HepG2 (cell line): ENCODE data around the gene GDF11. TPM values are rescaled to one million over a fixed set of nuclear protein-coding genes. Genes with fewer than 3 reads are reported as not detected.
A peak's percentile ranks its signal among the peaks of the same experiment; 100 is the strongest.

ENCODE experiments used
- ATAC-seq: fragments of 200-7000 bp; cut with Tn5 transposase; 3 replicates; pipeline ENCODE4 v1.9.1; 2020; ENCODE audit warnings: mild to moderate bottlenecking, moderate library complexity
- BruUV-seq: library from RNA; stranded (reverse); fragments of 400-500 nt; replicated peaks from 2 replicates; lab custom pipeline; 2021; lab: Mats Ljungman, UMichigan
- CTCF ChIA-PET: fragments of 300-600 bp; formaldehyde crosslinking; extraction: SDS; loops from one replicate; lab custom pipeline; 2021; ENCODE audit warnings: low total read pairs, inconsistent platforms, low intra/inter-chr PET ratio; lab: Yijun Ruan, JAX
- POLR2A ChIA-PET: fragments of 350-600 bp; sonication (Branson Sonifier 250); formaldehyde crosslinking; loops from one replicate; lab custom pipeline; 2020; ENCODE audit warnings: antibody characterized with exemption, inconsistent platforms; lab: Yijun Ruan, JAX
- DNase-seq: peaks from one replicate; pipeline ENCODE4 v3.0.0-alpha.2; 2015; ENCODE audit warnings: low spot score
- FAIRE-seq: peaks from 3 replicates; lab custom pipeline; 2011; peaks lifted over from hg19 to GRCh38; lab: Jason Lieb, UNC
- H2AFZ ChIP-seq: one replicate; pipeline ENCODE4 v1.6.1; 2011; ENCODE audit warnings: low read length, inconsistent platforms
- H3K27ac ChIP-seq: fragments of 300-600 bp; 3 replicates; pipeline ENCODE4 v1.8.0; 2011; ENCODE audit warnings: mixed run types, mild to moderate bottlenecking, mixed read lengths, low read length, inconsistent platforms; ENCODE audit not compliant: insufficient read depth; ENCODE audit errors: extremely low read length
- H3K27me3 ChIP-seq, 2 experiments: fragments of 200-600 bp in 1 of 2; 2 replicates in 1 of 2; 3 replicates in 1 of 2; pipeline versions ENCODE4 v1.6.0 to v1.8.0; 2011; ENCODE audit warnings: low read length in 2 of 2, mild to moderate bottlenecking in 2 of 2, moderate library complexity in 2 of 2, inconsistent platforms in 1 of 2; ENCODE audit not compliant: insufficient read depth in 2 of 2, control insufficient read depth in 1 of 2
- H3K36me3 ChIP-seq, 2 experiments: fragments of 200-600 bp in 1 of 2; replicated peaks in 1 of 2; 2 replicates in 1 of 2; 3 replicates in 1 of 2; pipeline versions ENCODE4 v1.5.1 to v1.8.0; 2011; ENCODE audit warnings: low read length in 2 of 2, inconsistent platforms in 1 of 2; ENCODE audit not compliant: insufficient read depth in 2 of 2, control insufficient read depth in 1 of 2
- H3K4me1 ChIP-seq: 2 replicates; pipeline ENCODE4 v1.5.1; 2012; ENCODE audit warnings: low read length, inconsistent platforms; ENCODE audit not compliant: insufficient read depth
- H3K4me2 ChIP-seq: 2 replicates; pipeline ENCODE4 v1.6.0; 2011; ENCODE audit warnings: low read depth, low read length, inconsistent platforms
- H3K4me3 ChIP-seq, 3 experiments: fragments of 200-600 bp in 1 of 3; sonication (generic), shearing (Covaris generic) in 1 of 3; replicated peaks in 1 of 3; 2 replicates each; pipeline ENCODE4 v1.5.1; 2011 to 2016; ENCODE audit warnings: low read length in 3 of 3, inconsistent platforms in 2 of 3, low read depth in 2 of 3, mild to moderate bottlenecking in 2 of 3, control low read depth in 1 of 3, mixed read lengths in 1 of 3; ENCODE audit not compliant: insufficient read depth in 1 of 3
- H3K79me2 ChIP-seq: one replicate; pipeline ENCODE4 v1.6.1; 2011; ENCODE audit warnings: low read length, inconsistent platforms; ENCODE audit not compliant: insufficient read depth
- H3K9ac ChIP-seq: 2 replicates; pipeline ENCODE4 v1.6.0; 2011; ENCODE audit warnings: mild to moderate bottlenecking, low read depth, low read length, inconsistent platforms; ENCODE audit not compliant: insufficient read depth
- H3K9me3 ChIP-seq: 2 replicates; pipeline ENCODE4 v1.5.1; 2012; ENCODE audit warnings: mild to moderate bottlenecking, low read length
- H4K20me1 ChIP-seq: 2 replicates; pipeline ENCODE4 v1.6.0; 2011; ENCODE audit warnings: inconsistent platforms, mild to moderate bottlenecking, low read length, moderate library complexity; ENCODE audit not compliant: insufficient read depth
- AGO1 ChIP-seq: fragments of 200-400 bp; formaldehyde crosslinking; IDR thresholded peaks from 2 replicates; pipeline ENCODE4 v1.6.1; 2017; ENCODE audit warnings: mild to moderate bottlenecking, low read depth, low read length, moderate library complexity; ENCODE audit not compliant: poor library complexity, severe bottlenecking
- DMAP1 ChIP-seq: IDR thresholded peaks from 2 replicates; pipeline ENCODE4 v1.6.1; 2016
- DNMT1 ChIP-seq: sonication (generic); formaldehyde crosslinking; IDR thresholded peaks from 2 replicates; pipeline ENCODE4 v1.5.1; 2020; ENCODE audit warnings: mild to moderate bottlenecking, missing genetic modification reagents
- DR1 ChIP-seq: sonication (generic); formaldehyde crosslinking; IDR thresholded peaks from 2 replicates; pipeline ENCODE4 v1.8.0; 2021; ENCODE audit warnings: mild to moderate bottlenecking, missing genetic modification reagents, inconsistent platforms
- FIP1L1 ChIP-seq: fragments of 200-400 bp; formaldehyde crosslinking; IDR thresholded peaks from 2 replicates; pipeline ENCODE4 v1.6.1; 2018; ENCODE audit warnings: low read depth, mild to moderate bottlenecking, low read length, moderate library complexity, borderline replicate concordance; ENCODE audit not compliant: insufficient read depth
- GLI4 ChIP-seq: sonication (generic); formaldehyde crosslinking; IDR thresholded peaks from 2 replicates; pipeline ENCODE4 v1.5.1; 2020; ENCODE audit warnings: missing genetic modification reagents, mild to moderate bottlenecking, moderate library complexity, borderline replicate concordance
- HNRNPLL ChIP-seq: fragments of 200-400 bp; formaldehyde crosslinking; IDR thresholded peaks from 2 replicates; pipeline ENCODE4 v1.6.1; 2017; ENCODE audit warnings: mild to moderate bottlenecking, low read depth, low read length; ENCODE audit not compliant: poor library complexity, severe bottlenecking
- IKZF1 ChIP-seq: fragments of 450-650 bp; IDR thresholded peaks from 2 replicates; pipeline ENCODE4 v1.7.1; 2016
- KAT7 ChIP-seq: IDR thresholded peaks from 2 replicates; pipeline ENCODE4 v1.6.1; 2018; ENCODE audit warnings: borderline replicate concordance, missing compliant biosample characterization
- MYNN ChIP-seq: sonication (generic); formaldehyde crosslinking; IDR thresholded peaks from 2 replicates; pipeline ENCODE4 v1.4.0; 2020; ENCODE audit warnings: mild to moderate bottlenecking, low read depth, missing genetic modification reagents
- RAD21 ChIP-seq: fragments of 450-650 bp; formaldehyde crosslinking; IDR thresholded peaks from 2 replicates; pipeline ENCODE4 v1.5.0; 2020; ENCODE audit warnings: mild to moderate bottlenecking
- SALL2 ChIP-seq: sonication (generic); formaldehyde crosslinking; IDR thresholded peaks from 2 replicates; pipeline ENCODE4 v1.8.1; 2023; ENCODE audit warnings: mild to moderate bottlenecking, missing genetic modification reagents, inconsistent platforms
- SPEN ChIP-seq: sonication (generic); formaldehyde crosslinking; IDR thresholded peaks from 2 replicates; pipeline ENCODE4 v1.5.1; 2020; ENCODE audit warnings: low read depth, mild to moderate bottlenecking, missing genetic modification reagents
- SRSF1 ChIP-seq: fragments of 200-400 bp; formaldehyde crosslinking; optimal IDR thresholded peaks from 2 replicates; pipeline ENCODE3; 2017; ENCODE audit warnings: mild to moderate bottlenecking, low read depth, low read length, moderate library complexity
- ZFP62 ChIP-seq: sonication (generic); formaldehyde crosslinking; IDR thresholded peaks from 2 replicates; pipeline ENCODE4 v1.4.0; 2020; ENCODE audit warnings: missing genetic modification reagents
- ZNF234 ChIP-seq: sonication (generic); formaldehyde crosslinking; conservative IDR thresholded peaks from 2 replicates; pipeline ENCODE4 v1.5.1; 2020; ENCODE audit warnings: mild to moderate bottlenecking, missing genetic modification reagents
- ZNF260 ChIP-seq: sonication (generic); formaldehyde crosslinking; IDR thresholded peaks from 2 replicates; pipeline ENCODE4 v1.4.0; 2020; ENCODE audit warnings: missing genetic modification reagents, low read depth, mild to moderate bottlenecking, borderline replicate concordance
- ZNF274 ChIP-seq: sonication (generic); formaldehyde crosslinking; IDR thresholded peaks from 2 replicates; pipeline ENCODE4 v1.5.1; 2020; ENCODE audit warnings: mild to moderate bottlenecking, missing genetic modification reagents
- ZNF441 ChIP-seq: sonication (generic); formaldehyde crosslinking; IDR thresholded peaks from 2 replicates; pipeline ENCODE4 v1.7.0; 2021; ENCODE audit warnings: missing genetic modification reagents, borderline replicate concordance
- ZNF883 ChIP-seq: sonication (generic); formaldehyde crosslinking; IDR thresholded peaks from 2 replicates; pipeline ENCODE4 v1.5.1; 2020; ENCODE audit warnings: mild to moderate bottlenecking, missing genetic modification reagents; ENCODE audit errors: not compliant biosample characterization
- WGBS: methylation state at CpG from one replicate; pipeline ENCODE4 v1.1.6; 2017; ENCODE audit warnings: low lambda C conversion rate; 5-methylcytosine and 5-hydroxymethylcytosine counted together
- in situ Hi-C: cut with HindIII; loops from 2 replicates; pipeline ENCODE4 v1.10.0; 2017; ENCODE audit warnings: low pct_unique_long_range_greater_than_20kb; ENCODE audit not compliant: extremely low pct_ligation_motif_present
- intact Hi-C: fragments of 100-400 bp; cut with micrococcal nuclease; formaldehyde crosslinking; loops from one replicate; pipeline ENCODE4 v1.10.0; 2022; ENCODE audit not compliant: unreplicated experiment
- polyA plus RNA-seq, 8 experiments: library from polyadenylated mRNA; depleted of rRNA in 3 of 8; stranded (reverse) in 7 of 8; unstranded in 1 of 8; fragments of >200 nt; fragmentation: Illumina TruSeq in 4 of 8; extraction: Trizol in 4 of 8; gene quantifications; 2 replicates each; pipeline versions ENCODE4 v1.2.1 to v1.2.3, GENCODE V29; 2011 to 2016; ENCODE audit warnings: low read depth in 4 of 8, missing spikeins in 1 of 8, mixed read lengths in 1 of 8; ENCODE audit not compliant: insufficient read depth in 1 of 8
- total RNA-seq, 5 experiments: library from RNA; depleted of rRNA; stranded (reverse); fragments of >200 nt; fragmentation: Illumina TruSeq; extraction: Trizol; gene quantifications; 2 replicates each; pipeline ENCODE4 v1.2.3, GENCODE V29; 2016; ENCODE audit warnings: low read depth in 1 of 5
- TF ChIP-seq, protein P1 (sequence below): sonication (generic); formaldehyde crosslinking; IDR thresholded peaks from 2 replicates; pipeline ENCODE4 v1.4.0; 2020; ENCODE audit warnings: low read depth, mild to moderate bottlenecking, missing genetic modification reagents
- TF ChIP-seq, protein P2 (sequence below): IDR thresholded peaks from 2 replicates; pipeline ENCODE4 v1.6.1; 2016; ENCODE audit warnings: missing biosample characterization, missing genetic modification reagents, low read depth

GDF11 gene
- total and polyA plus RNA-seq, 2 of the 13 experiments (the other 11 are each of a cell fraction or from before 2014, with no cell fraction given), result 0.63 to 1.5 TPM

DNA sequence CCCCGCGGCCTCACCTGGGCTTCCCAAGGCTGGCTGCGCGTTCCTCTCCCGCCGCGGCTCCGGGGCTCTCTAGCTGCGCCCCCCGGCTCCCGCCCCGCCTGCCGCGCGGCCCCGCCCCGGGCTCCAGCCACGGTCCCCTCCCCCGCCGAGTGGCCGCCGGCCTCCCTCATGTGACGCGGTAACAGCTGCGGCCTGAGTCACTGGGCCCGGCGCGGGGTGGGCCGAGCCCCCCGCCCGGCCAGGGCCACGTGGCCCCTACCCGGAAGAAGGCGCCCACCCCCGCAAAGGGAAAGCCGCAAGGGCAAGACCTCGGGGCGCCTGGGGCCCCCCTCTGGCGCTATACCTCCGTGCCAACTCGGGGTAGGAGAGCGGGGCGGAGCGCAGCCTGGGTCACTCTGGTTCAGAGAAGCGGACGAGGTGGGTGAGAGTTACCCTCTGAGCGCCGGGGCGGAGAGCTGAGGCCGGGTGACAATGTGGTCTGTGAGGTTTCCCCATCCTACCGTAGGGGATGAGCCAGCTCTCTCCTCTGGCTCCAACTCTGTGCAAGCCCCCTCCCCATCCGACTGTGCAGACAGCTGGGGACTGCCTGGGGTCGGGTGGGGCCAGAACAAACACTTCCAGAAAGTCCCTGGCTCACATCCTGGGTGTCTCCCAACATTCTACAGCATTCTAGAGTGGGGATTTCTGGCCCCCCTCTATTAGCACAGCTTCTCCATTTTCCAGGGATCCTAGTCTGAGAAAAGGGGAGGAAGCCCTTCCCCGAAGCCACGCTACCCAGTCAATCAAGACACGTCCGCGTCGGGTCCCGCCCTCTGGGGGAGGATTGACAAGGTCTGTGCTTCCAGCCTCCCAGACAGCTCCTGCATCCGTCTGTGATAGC is 13.7 kb upstream of the GDF11 start, which contains the start of gene CD63:
Gene CD63 (minus strand): TSS at position 71 of the 880 bp plus-strand sequence. CDS start 668 bp downstream, outside the sequence.
- Histone ChIP-seq H3K9ac (peak within 1 kb of the TSS; percentile 85), H3K27ac (peak within 1 kb of the TSS; percentile 79), H3K4me1 (peaks cover 38% of the 10 kb centered on the region), H2AFZ (no peak within 1 kb of the TSS), H4K20me1 (0 out of 2 replicates have a peak, but pooled peaks cover 8% of the 10 kb centered on the region), H3K4me3 (peak within 1 kb of the TSS; percentile 84 to 89 (median 84)), H3K27me3 (no peaks in the 10 kb centered on the region; a peak in 1 of 5 replicates), H3K9me3 (no peaks in the 10 kb centered on the region), H3K79me2 (peaks cover 12% of the 10 kb centered on the region), H3K4me2 (peak within 1 kb of the TSS; percentile 98), H3K36me3 (peaks cover 10 to 22% of the 10 kb centered on the region in 2 experiments; a peak in 4 of 5 replicates)
- TSS peak; percentile 82 for BruUV-seq
- ATAC-seq, result peak; percentile 81
- in situ Hi-C loops, result no loop called here
- FAIRE-seq, result peak; percentile 76
- ChIA-PET POLR2A (interaction anchor here (0.9 to 2.7 kb wide), 12 partner anchors 9 to 375 kb away, joined by 3 to 38 read pairs (median 11); partner anchors contain the start of genes BLOC1S1, DNAJC14, ORMDL2 and PA2G4), CTCF (no interaction called here)
- DNase-seq, result peak; percentile 73
- intact Hi-C loops, result loop anchor here (2.0 kb wide), 1 partner anchor 48 kb away; a partner anchor contains a TSS
- WGBS, result 3% methylated on average over 13 of the region's 61 CpGs
- TF ChIP-seq ZFP62 (CRISPR knock-in tag), result no peak
- TF ChIP-seq, protein P1, sequence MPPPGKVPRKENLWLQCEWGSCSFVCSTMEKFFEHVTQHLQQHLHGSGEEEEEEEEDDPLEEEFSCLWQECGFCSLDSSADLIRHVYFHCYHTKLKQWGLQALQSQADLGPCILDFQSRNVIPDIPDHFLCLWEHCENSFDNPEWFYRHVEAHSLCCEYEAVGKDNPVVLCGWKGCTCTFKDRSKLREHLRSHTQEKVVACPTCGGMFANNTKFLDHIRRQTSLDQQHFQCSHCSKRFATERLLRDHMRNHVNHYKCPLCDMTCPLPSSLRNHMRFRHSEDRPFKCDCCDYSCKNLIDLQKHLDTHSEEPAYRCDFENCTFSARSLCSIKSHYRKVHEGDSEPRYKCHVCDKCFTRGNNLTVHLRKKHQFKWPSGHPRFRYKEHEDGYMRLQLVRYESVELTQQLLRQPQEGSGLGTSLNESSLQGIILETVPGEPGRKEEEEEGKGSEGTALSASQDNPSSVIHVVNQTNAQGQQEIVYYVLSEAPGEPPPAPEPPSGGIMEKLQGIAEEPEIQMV (CRISPR knock-in tag), result peak; percentile 61; the same call in 1 of the 2 replicates
- no peak for TF ChIP-seq KAT7
- peak; percentile 79; the same call in 1 of the 2 replicates for TF ChIP-seq ZNF441
- peak; percentile 82 for TF ChIP-seq DMAP1 (CRISPR knock-in tag)
- no peak for TF ChIP-seq ZNF274 (CRISPR knock-in tag)
- no peak for TF ChIP-seq RAD21 (CRISPR knock-in tag)
- no peak for TF ChIP-seq AGO1
- TF ChIP-seq SPEN, result peak; percentile 81; the same call in 1 of the 2 replicates
- no peak for TF ChIP-seq FIP1L1
- TF ChIP-seq HNRNPLL, result peak; percentile 26
- TF ChIP-seq GLI4 (CRISPR knock-in tag), result no peak
- peak; percentile 33 for TF ChIP-seq SRSF1
- TF ChIP-seq DNMT1 (CRISPR knock-in tag), result no peak; the same call in 1 of the 2 replicates
- TF ChIP-seq, protein P2, sequence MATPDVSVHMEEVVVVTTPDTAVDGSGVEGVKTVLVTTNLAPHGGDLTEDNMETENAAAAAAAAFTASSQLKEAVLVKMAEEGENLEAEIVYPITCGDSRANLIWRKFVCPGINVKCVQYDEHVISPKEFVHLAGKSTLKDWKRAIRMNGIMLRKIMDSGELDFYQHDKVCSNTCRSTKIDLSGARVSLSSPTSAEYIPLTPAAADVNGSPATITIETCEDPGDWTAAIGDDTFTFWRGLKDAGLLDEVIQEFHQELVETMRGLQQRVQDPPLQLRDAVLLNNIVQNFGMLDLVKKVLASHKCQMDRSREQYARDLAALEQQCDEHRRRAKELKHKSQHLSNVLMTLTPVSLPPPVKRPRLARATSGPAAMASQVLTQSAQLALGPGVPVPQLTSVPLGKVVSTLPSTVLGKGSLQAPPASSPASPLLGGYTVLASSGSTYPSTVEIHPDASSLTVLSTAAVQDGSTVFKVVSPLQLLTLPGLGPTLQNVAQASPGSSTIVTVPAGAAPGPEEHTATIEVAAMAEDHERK (CRISPR knock-in tag), result no peak
- peak; percentile 36; the same call in 1 of the 2 replicates for TF ChIP-seq SALL2 (CRISPR knock-in tag)
- TF ChIP-seq ZNF234 (CRISPR knock-in tag), result no peak
- TF ChIP-seq IKZF1, result no peak
- TF ChIP-seq ZNF883 (CRISPR knock-in tag), result no peak
- no peak for TF ChIP-seq ZNF260
- TF ChIP-seq DR1 (CRISPR knock-in tag), result no peak
- no peak for TF ChIP-seq MYNN (CRISPR knock-in tag)
